ENCODE measurements around the gene TIPARP.
A peak's percentile ranks its signal among the peaks of the same experiment; 100 is the strongest.
"Not testable (repeated sequence)": the region's sequence is repeated elsewhere in the genome, so short reads cannot be mapped to it uniquely, and the experiment has no call there.

The TIPARP gene

DNA sequence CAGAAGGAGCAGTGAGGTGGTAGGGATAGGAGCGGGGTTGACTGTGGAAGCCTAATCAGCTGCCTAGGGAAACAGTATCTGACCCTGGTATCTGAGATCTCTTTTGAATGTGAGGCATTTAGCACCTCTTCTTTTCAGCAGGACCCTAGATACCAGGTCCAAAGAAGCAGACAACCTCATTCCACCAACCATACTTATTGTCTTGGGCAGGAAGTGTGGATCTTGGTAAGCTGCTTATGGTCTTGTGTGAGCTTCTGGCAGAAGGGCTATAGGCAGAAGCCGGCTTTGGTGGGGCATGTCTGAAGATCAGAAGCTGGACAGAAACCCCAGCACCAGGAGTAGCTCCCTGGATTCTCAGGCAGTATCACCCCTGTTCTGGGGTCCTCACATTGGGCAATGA, 65.6 kb downstream of the TIPARP start:
- H4K91ac ChIP-seq (ENCODE audit: low read depth, low read length, poor library complexity) = no peak overlapping the region
- H2BK15ac ChIP-seq (ENCODE audit: low read length) = no peak overlapping the region
- no peaks in the 10 kb centered on the region for H3K4me1 ChIP-seq (ENCODE audit: control insufficient read depth in 2 of 2, insufficient read depth in 1 of 2, low read depth in 1 of 2, low read length in 2 of 2)
- no peaks in the 10 kb centered on the region for H3K27me3 ChIP-seq (ENCODE audit: control insufficient read depth in 3 of 3, insufficient read depth in 3 of 3, low read depth in 1 of 3, low read length in 3 of 3)
- H3K4me2 ChIP-seq (ENCODE audit: insufficient read depth, low read length, poor library complexity, severe bottlenecking) = no peak overlapping the region
- no peak overlapping the region for H3K27ac ChIP-seq (replicated peaks; ENCODE audit: low read length)
- no peak overlapping the region for H3K9ac ChIP-seq (ENCODE audit: low read depth, low read length, poor library complexity)
- H3K23ac ChIP-seq (ENCODE audit: low read depth, low read length, poor library complexity) = no peak overlapping the region
- no peaks in the 10 kb centered on the region for H3K79me1 ChIP-seq (ENCODE audit: low read depth, low read length)
- H2BK5ac ChIP-seq (ENCODE audit: low read length) = no peak overlapping the region
- H3K9me3 ChIP-seq (replicated peaks in 1 of 2; ENCODE audit: control insufficient read depth in 2 of 2, insufficient read depth in 1 of 2, low read depth in 1 of 2, low read length in 2 of 2) = no peaks in the 10 kb centered on the region
- H3K4ac ChIP-seq (ENCODE audit: low read length) = no peak overlapping the region
- H3K14ac ChIP-seq (ENCODE audit: low read length) = no peak overlapping the region
- H2BK12ac ChIP-seq (ENCODE audit: low read length) = no peak overlapping the region
- H4K8ac ChIP-seq (ENCODE audit: low read depth, low read length) = no peak overlapping the region
- no peak overlapping the region for H2AFZ ChIP-seq (ENCODE audit: low read length)
- H3K36me3 ChIP-seq (replicated peaks in 1 of 2; ENCODE audit: control insufficient read depth in 2 of 2, insufficient read depth in 2 of 2, low read length in 2 of 2) = no peaks in the 10 kb centered on the region
- no CpG with 5 or more reads among the region's 2 CpGs for WGBS, 2 donors (ENCODE audit: extremely low coverage in 2 of 2, insufficient read length in 2 of 2, insufficient replicate concordance in 1 of 2)
- H3K4me3 ChIP-seq (ENCODE audit: low read length in 2 of 2) = no peak overlapping the region
- DNase-seq (ENCODE audit: low spot score) = no peak
- no peak overlapping the region for H3K18ac ChIP-seq (ENCODE audit: low read length)
- no peak overlapping the region for H2AK5ac ChIP-seq (ENCODE audit: low read depth, low read length)
- no peak overlapping the region for H2BK120ac ChIP-seq (ENCODE audit: low read depth, low read length)

DNA sequence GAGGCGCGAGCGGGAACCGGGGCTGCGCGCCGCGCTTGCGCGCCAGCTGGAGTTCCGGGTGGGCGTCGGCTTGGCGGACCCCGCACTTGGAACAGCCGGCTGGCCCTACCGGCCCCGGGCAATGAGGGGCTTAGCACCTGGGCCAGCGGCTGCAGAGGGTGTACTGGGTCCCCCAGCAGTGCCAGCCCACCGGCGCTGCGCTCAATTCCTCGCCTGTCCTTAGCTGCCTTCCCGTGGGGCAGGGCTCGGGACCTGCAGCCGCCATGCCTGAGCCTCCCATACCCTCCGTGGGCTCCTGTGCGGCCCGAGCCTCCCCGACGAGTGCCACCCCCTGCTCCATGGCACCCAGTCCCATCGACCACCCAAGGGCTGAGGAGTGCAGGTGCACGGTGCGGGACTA, 66.2 kb downstream of the TIPARP start:
- no CpG with 5 or more reads among the region's 34 CpGs for WGBS, 2 donors (ENCODE audit: extremely low coverage in 2 of 2, insufficient read length in 2 of 2, insufficient replicate concordance in 1 of 2)
- not testable (repeated sequence) for H2AK5ac ChIP-seq (ENCODE audit: low read depth, low read length); H3K14ac ChIP-seq (ENCODE audit: low read length); H3K4me3 ChIP-seq (ENCODE audit: low read length in 2 of 2); H4K8ac ChIP-seq (ENCODE audit: low read depth, low read length); H3K4me2 ChIP-seq (ENCODE audit: insufficient read depth, low read length, poor library complexity, severe bottlenecking); H3K9ac ChIP-seq (ENCODE audit: low read depth, low read length, poor library complexity); H2BK120ac ChIP-seq (ENCODE audit: low read depth, low read length); H2BK5ac ChIP-seq (ENCODE audit: low read length); DNase-seq (ENCODE audit: low spot score); H2AFZ ChIP-seq (ENCODE audit: low read length); H3K27me3 ChIP-seq (ENCODE audit: control insufficient read depth in 3 of 3, insufficient read depth in 3 of 3, low read depth in 1 of 3, low read length in 3 of 3); H3K18ac ChIP-seq (ENCODE audit: low read length); H3K27ac ChIP-seq (replicated peaks; ENCODE audit: low read length); H3K4me1 ChIP-seq (ENCODE audit: control insufficient read depth in 2 of 2, insufficient read depth in 1 of 2, low read depth in 1 of 2, low read length in 2 of 2); H2BK12ac ChIP-seq (ENCODE audit: low read length); H3K23ac ChIP-seq (ENCODE audit: low read depth, low read length, poor library complexity); H4K91ac ChIP-seq (ENCODE audit: low read depth, low read length, poor library complexity); H3K36me3 ChIP-seq (replicated peaks in 1 of 2; ENCODE audit: control insufficient read depth in 2 of 2, insufficient read depth in 2 of 2, low read length in 2 of 2); H3K79me1 ChIP-seq (ENCODE audit: low read depth, low read length); H2BK15ac ChIP-seq (ENCODE audit: low read length); H3K9me3 ChIP-seq (replicated peaks in 1 of 2; ENCODE audit: control insufficient read depth in 2 of 2, insufficient read depth in 1 of 2, low read depth in 1 of 2, low read length in 2 of 2); H3K4ac ChIP-seq (ENCODE audit: low read length)

DNA sequence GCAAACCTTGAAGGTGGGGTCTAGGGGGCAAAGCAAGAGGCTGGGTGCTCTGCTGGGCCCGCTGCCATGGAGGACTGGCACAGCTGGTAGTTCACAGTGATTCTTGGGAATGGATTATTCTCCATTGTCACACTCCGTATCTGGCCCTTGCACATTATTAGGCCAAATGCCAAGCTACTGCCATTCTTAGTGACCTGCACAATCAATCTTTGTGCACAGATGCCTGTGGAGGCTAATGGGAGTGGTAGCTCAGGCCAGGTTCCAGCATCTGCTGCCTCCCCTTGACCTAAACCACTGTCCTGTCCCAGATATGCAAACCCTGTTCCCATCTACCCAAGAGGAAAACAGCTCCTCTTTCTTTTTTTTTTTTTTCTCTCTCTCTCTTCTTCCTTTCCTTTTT, 67.5 kb downstream of the TIPARP start:
- no peak overlapping the region for H2BK12ac ChIP-seq (ENCODE audit: low read length)

DNA sequence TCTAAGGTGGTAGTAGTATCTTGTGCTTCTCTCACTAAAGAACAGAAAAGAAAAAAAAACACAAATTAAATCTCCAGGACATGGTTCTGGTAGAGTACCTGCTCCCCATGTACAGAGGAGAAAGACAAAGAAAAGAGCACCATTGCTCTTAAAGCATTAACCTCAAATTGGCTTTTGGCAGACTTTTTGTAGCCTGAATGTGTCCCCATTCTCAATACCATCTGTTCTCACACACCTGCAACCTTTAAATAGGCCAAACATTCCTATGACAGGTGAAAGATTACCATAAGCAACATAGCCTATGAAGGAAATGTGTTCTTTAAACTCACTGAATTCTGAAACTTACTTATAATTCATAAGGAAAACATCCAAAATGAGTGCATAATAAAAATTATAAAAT, 68.0 kb downstream of the TIPARP start:
- DNase-seq (ENCODE audit: low spot score) = no peak
- H3K27me3 ChIP-seq (ENCODE audit: control insufficient read depth in 3 of 3, insufficient read depth in 3 of 3, low read depth in 1 of 3, low read length in 3 of 3) = no peaks in the 10 kb centered on the region
- H3K23ac ChIP-seq (ENCODE audit: low read depth, low read length, poor library complexity) = no peak overlapping the region
- no peak overlapping the region for H3K4me3 ChIP-seq (ENCODE audit: low read length in 2 of 2)
- H3K9ac ChIP-seq (ENCODE audit: low read depth, low read length, poor library complexity) = no peak overlapping the region
- no peaks in the 10 kb centered on the region for H3K36me3 ChIP-seq (replicated peaks in 1 of 2; ENCODE audit: control insufficient read depth in 2 of 2, insufficient read depth in 2 of 2, low read length in 2 of 2)
- no peak overlapping the region for H2AK5ac ChIP-seq (ENCODE audit: low read depth, low read length)
- no peak overlapping the region for H2BK5ac ChIP-seq (ENCODE audit: low read length)
- no peak overlapping the region for H3K27ac ChIP-seq (replicated peaks; ENCODE audit: low read length)
- no peaks in the 10 kb centered on the region for H3K4me1 ChIP-seq (ENCODE audit: control insufficient read depth in 2 of 2, insufficient read depth in 1 of 2, low read depth in 1 of 2, low read length in 2 of 2)
- H3K79me1 ChIP-seq (ENCODE audit: low read depth, low read length) = no peaks in the 10 kb centered on the region
- no peak overlapping the region for H2AFZ ChIP-seq (ENCODE audit: low read length)
- H2BK15ac ChIP-seq (ENCODE audit: low read length) = no peak overlapping the region
- H3K18ac ChIP-seq (ENCODE audit: low read length) = no peak overlapping the region
- H2BK120ac ChIP-seq (ENCODE audit: low read depth, low read length) = no peak overlapping the region
- no peak overlapping the region for H3K4ac ChIP-seq (ENCODE audit: low read length)
- H4K91ac ChIP-seq (ENCODE audit: low read depth, low read length, poor library complexity) = no peak overlapping the region
- no peak overlapping the region for H2BK12ac ChIP-seq (ENCODE audit: low read length)
- H3K14ac ChIP-seq (ENCODE audit: low read length) = no peak overlapping the region
- H4K8ac ChIP-seq (ENCODE audit: low read depth, low read length) = no peak overlapping the region
- peaks cover 0 to 10% of the 10 kb centered on the region in 2 donors for H3K9me3 ChIP-seq (replicated peaks in 1 of 2; ENCODE audit: control insufficient read depth in 2 of 2, insufficient read depth in 1 of 2, low read depth in 1 of 2, low read length in 2 of 2)
- no peak overlapping the region for H3K4me2 ChIP-seq (ENCODE audit: insufficient read depth, low read length, poor library complexity, severe bottlenecking)

More for the DNA sequence above, 67.5 kb downstream of the TIPARP start:
- H3K14ac ChIP-seq (ENCODE audit: low read length) = no peak overlapping the region
- H3K4ac ChIP-seq (ENCODE audit: low read length) = no peak overlapping the region
- peaks cover 0 to 5% of the 10 kb centered on the region in 2 donors for H3K9me3 ChIP-seq (replicated peaks in 1 of 2; ENCODE audit: control insufficient read depth in 2 of 2, insufficient read depth in 1 of 2, low read depth in 1 of 2, low read length in 2 of 2)
- no peak overlapping the region for H2BK5ac ChIP-seq (ENCODE audit: low read length)
- H4K91ac ChIP-seq (ENCODE audit: low read depth, low read length, poor library complexity) = no peak overlapping the region
- no peak overlapping the region for H3K9ac ChIP-seq (ENCODE audit: low read depth, low read length, poor library complexity)
- no peak overlapping the region for H2BK15ac ChIP-seq (ENCODE audit: low read length)
- no peaks in the 10 kb centered on the region for H3K79me1 ChIP-seq (ENCODE audit: low read depth, low read length)
- H3K23ac ChIP-seq (ENCODE audit: low read depth, low read length, poor library complexity) = no peak overlapping the region
- H2BK120ac ChIP-seq (ENCODE audit: low read depth, low read length) = no peak overlapping the region
- H3K27me3 ChIP-seq (ENCODE audit: control insufficient read depth in 3 of 3, insufficient read depth in 3 of 3, low read depth in 1 of 3, low read length in 3 of 3) = no peaks in the 10 kb centered on the region
- DNase-seq (ENCODE audit: low spot score) = no peak
- H3K4me1 ChIP-seq (ENCODE audit: control insufficient read depth in 2 of 2, insufficient read depth in 1 of 2, low read depth in 1 of 2, low read length in 2 of 2) = no peaks in the 10 kb centered on the region
- WGBS, 2 donors (ENCODE audit: extremely low coverage in 2 of 2, insufficient read length in 2 of 2, insufficient replicate concordance in 1 of 2) = no CpG with 5 or more reads among the region's 2 CpGs
- no peak overlapping the region for H2AFZ ChIP-seq (ENCODE audit: low read length)
- H3K27ac ChIP-seq (replicated peaks; ENCODE audit: low read length) = no peak overlapping the region
- peak overlapping the region; percentile 3 for H3K18ac ChIP-seq (ENCODE audit: low read length)
- H3K36me3 ChIP-seq (replicated peaks in 1 of 2; ENCODE audit: control insufficient read depth in 2 of 2, insufficient read depth in 2 of 2, low read length in 2 of 2) = no peaks in the 10 kb centered on the region
- no peak overlapping the region for H3K4me3 ChIP-seq (ENCODE audit: low read length in 2 of 2)
- H3K4me2 ChIP-seq (ENCODE audit: insufficient read depth, low read length, poor library complexity, severe bottlenecking) = no peak overlapping the region
- peak overlapping the region; percentile 8 for H2AK5ac ChIP-seq (ENCODE audit: low read depth, low read length)
- H4K8ac ChIP-seq (ENCODE audit: low read depth, low read length) = no peak overlapping the region

Measured in neuronal stem cell (in vitro differentiated cells).